HG03175 (cell line): ENCODE results near the gene RTP1.
"Not testable (repeated sequence)": the region's sequence is repeated elsewhere in the genome, so short reads cannot be mapped to it uniquely, and the experiment has no call there.

ENCODE experiments used
- ATAC-seq: cut with Tn5 transposase; IDR thresholded peaks from one replicate; pipeline ENCODE4 v1.9.1; 2021; ENCODE audit warnings: mild to moderate bottlenecking, moderate library complexity; ENCODE audit not compliant: unreplicated experiment

Gene RTP1

GRCh38 chr3:187196573-187197334 is 532 bp upstream of the RTP1 start:
- no peak for ATAC-seq

- no peak for ATAC-seq
These were observed 1.2 kb downstream of the RTP1 start for GRCh38 chr3:187198490-187198889.

GRCh38 chr3:187199463-187200050 is 2.3 kb downstream of the RTP1 start:
- ATAC-seq, result not testable (repeated sequence)

GRCh38 chr3:187205683-187206082 is 8.4 kb downstream of the RTP1 start:
- ATAC-seq, result no peak

- no peak for ATAC-seq
These were observed 9.8 kb downstream of the RTP1 start for GRCh38 chr3:187207062-187207461.

GRCh38 chr3:187207624-187208023 is 10.3 kb downstream of the RTP1 start:
- ATAC-seq, result no peak

- ATAC-seq, result no peak
These were observed 10.9 kb downstream of the RTP1 start for GRCh38 chr3:187208159-187208558.

GRCh38 chr3:187209491-187209890 is 12.2 kb downstream of the RTP1 start:
- ATAC-seq, result no peak

- no peak for ATAC-seq
These were observed 12.8 kb downstream of the RTP1 start for GRCh38 chr3:187210091-187210490.

GRCh38 chr3:187210545-187211327 is 13.4 kb downstream of the RTP1 start:
- ATAC-seq, result peak; percentile 91

- no peak for ATAC-seq
These were observed 14.4 kb downstream of the RTP1 start for GRCh38 chr3:187211532-187212195.

GRCh38 chr3:187212196-187212545 is 14.9 kb downstream of the RTP1 start:
- no peak for ATAC-seq

GRCh38 chr3:187212705-187213104 is 15.4 kb downstream of the RTP1 start:
- ATAC-seq, result no peak

GRCh38 chr3:187213616-187214015 is 16.3 kb downstream of the RTP1 start:
- no peak for ATAC-seq

- no peak for ATAC-seq
These were observed 18.2 kb downstream of the RTP1 start for GRCh38 chr3:187215460-187215859.

GRCh38 chr3:187222801-187223200 is 25.5 kb downstream of the RTP1 start:
- no peak for ATAC-seq

GRCh38 chr3:187223799-187224198 is 26.5 kb downstream of the RTP1 start:
- no peak for ATAC-seq

- no peak for ATAC-seq
These were observed 30.5 kb downstream of the RTP1 start for GRCh38 chr3:187227658-187228258.

- ATAC-seq, result no peak
These were observed 31.5 kb downstream of the RTP1 start for GRCh38 chr3:187228740-187229139.

- no peak for ATAC-seq
These were observed 32.7 kb downstream of the RTP1 start for GRCh38 chr3:187230011-187230410.

GRCh38 chr3:187236962-187237361 is 39.7 kb downstream of the RTP1 start:
- no peak for ATAC-seq
